Keratinocyte (primary cell): ENCODE data around the gene MICA. TPM values are rescaled to one million over a fixed set of nuclear protein-coding genes. Genes with fewer than 3 reads are reported as not detected.
A peak's percentile ranks its signal among the peaks of the same experiment; 100 is the strongest.

ENCODE experiments used
- DNase-seq: peaks from one replicate; pipeline ENCODE4 v3.0.0-alpha.2; 2011; ENCODE audit warnings: low read depth, missing footprints, low spot score
- FAIRE-seq: peaks from 2 replicates; lab custom pipeline; 2011; peaks lifted over from hg19 to GRCh38; lab: Jason Lieb, UNC
- H2AFZ ChIP-seq: 2 replicates; pipeline ENCODE4 v1.6.0; 2012; ENCODE audit warnings: low read length, control low read depth, inconsistent platforms; ENCODE audit not compliant: control insufficient read depth
- H3K27ac ChIP-seq: 2 replicates; pipeline ENCODE4 v1.5.1; 2011; ENCODE audit warnings: low read length; ENCODE audit not compliant: control insufficient read depth, insufficient read depth
- H3K27me3 ChIP-seq: 3 replicates; pipeline ENCODE4 v1.6.0; 2011; ENCODE audit warnings: low read length; ENCODE audit not compliant: control insufficient read depth, insufficient read depth; ENCODE audit errors: extremely low read depth
- H3K36me3 ChIP-seq, 2 experiments: 2 replicates in 1 of 2; 3 replicates in 1 of 2; pipeline ENCODE4 v1.5.1; 2011; ENCODE audit warnings: low read length in 2 of 2, mild to moderate bottlenecking in 1 of 2; ENCODE audit not compliant: control insufficient read depth in 2 of 2, insufficient read depth in 2 of 2; ENCODE audit errors: extremely low read depth in 1 of 2
- H3K4me1 ChIP-seq: 3 replicates; pipeline ENCODE4 v1.5.1; 2011; ENCODE audit warnings: low read length; ENCODE audit not compliant: control insufficient read depth, insufficient read depth; ENCODE audit errors: extremely low read depth
- H3K4me2 ChIP-seq: 3 replicates; pipeline ENCODE4 v1.6.0; 2011; ENCODE audit warnings: low read depth, low read length; ENCODE audit not compliant: control insufficient read depth, insufficient read depth; ENCODE audit errors: extremely low read depth
- H3K4me3 ChIP-seq, 3 experiments: fragments of 200-600 bp in 1 of 3; sonication (generic) in 1 of 3; 2 replicates in 2 of 3; 3 replicates in 1 of 3; pipeline ENCODE4 v1.5.1; 2011 to 2016; ENCODE audit warnings: low read length in 3 of 3, mild to moderate bottlenecking in 3 of 3, control low read depth in 2 of 3, inconsistent platforms in 1 of 3, low read depth in 1 of 3, mixed read lengths in 1 of 3, mixed run types in 1 of 3, moderate library complexity in 1 of 3; ENCODE audit not compliant: control insufficient read depth in 2 of 3, insufficient read depth in 2 of 3; ENCODE audit errors: extremely low read depth in 1 of 3
- H3K79me2 ChIP-seq: 2 replicates; pipeline ENCODE4 v1.6.0; 2012; ENCODE audit warnings: low read length; ENCODE audit not compliant: control insufficient read depth, insufficient read depth
- H3K9ac ChIP-seq: 3 replicates; pipeline ENCODE4 v1.6.0; 2011; ENCODE audit warnings: low read length; ENCODE audit not compliant: control insufficient read depth, insufficient read depth; ENCODE audit errors: extremely low read depth
- H3K9me1 ChIP-seq: 3 replicates; pipeline ENCODE4 v1.6.0; 2011; ENCODE audit warnings: low read length; ENCODE audit not compliant: control insufficient read depth, insufficient read depth; ENCODE audit errors: extremely low read depth
- H3K9me3 ChIP-seq: 2 replicates; pipeline ENCODE4 v1.5.1; 2012; ENCODE audit warnings: low read depth, low read length; ENCODE audit not compliant: control insufficient read depth
- H4K20me1 ChIP-seq: 3 replicates; pipeline ENCODE4 v1.6.0; 2011; ENCODE audit warnings: low read length; ENCODE audit not compliant: control insufficient read depth, insufficient read depth; ENCODE audit errors: extremely low read depth
- EZH2 ChIP-seq: IDR thresholded peaks from one replicate; pipeline ENCODE4 v1.6.1; 2012; ENCODE audit warnings: inconsistent platforms, mild to moderate bottlenecking, low read length, moderate library complexity
- dilution Hi-C: fragments of 300-500 bp; cut with MboI; formaldehyde crosslinking; loops from one replicate; pipeline ENCODE4 v1.7.0; 2020; ENCODE audit warnings: low sequenced_read_pairs; ENCODE audit not compliant: extremely low pct_ligation_motif_present
- polyA plus RNA-seq, 5 experiments: library from polyadenylated mRNA; depleted of rRNA in 3 of 5; stranded (reverse) in 3 of 5; stranded (forward) in 1 of 5; unstranded in 1 of 5; fragments of >200 nt; gene quantifications; 1 replicate in 1 of 5; 2 replicates in 3 of 5; 3 replicates in 1 of 5; pipeline versions ENCODE4 v1.2.1 to v1.2.3, GENCODE V29; 2011 to 2012; ENCODE audit warnings: missing spikeins in 2 of 5, low read depth in 1 of 5, low replicate concordance in 1 of 5
- TF ChIP-seq, protein P1 (sequence below), 3 experiments: IDR thresholded peaks in 1 of 3; conservative IDR thresholded peaks in 1 of 3; optimal IDR thresholded peaks in 1 of 3; 2 replicates in 2 of 3; 3 replicates in 1 of 3; pipeline versions ENCODE3 to v1.5.1; 2011; ENCODE audit warnings: low read length in 3 of 3, mild to moderate bottlenecking in 3 of 3, moderate library complexity in 2 of 3, control low read depth in 1 of 3, inconsistent platforms in 1 of 3; ENCODE audit not compliant: insufficient read depth in 2 of 3; ENCODE audit errors: extremely low read depth in 1 of 3

Gene MICA
- polyA plus RNA-seq, 1 donor (not counting 4 experiments of a cell fraction or from before 2014, with no cell fraction given) = 59.9 TPM

DNA sequence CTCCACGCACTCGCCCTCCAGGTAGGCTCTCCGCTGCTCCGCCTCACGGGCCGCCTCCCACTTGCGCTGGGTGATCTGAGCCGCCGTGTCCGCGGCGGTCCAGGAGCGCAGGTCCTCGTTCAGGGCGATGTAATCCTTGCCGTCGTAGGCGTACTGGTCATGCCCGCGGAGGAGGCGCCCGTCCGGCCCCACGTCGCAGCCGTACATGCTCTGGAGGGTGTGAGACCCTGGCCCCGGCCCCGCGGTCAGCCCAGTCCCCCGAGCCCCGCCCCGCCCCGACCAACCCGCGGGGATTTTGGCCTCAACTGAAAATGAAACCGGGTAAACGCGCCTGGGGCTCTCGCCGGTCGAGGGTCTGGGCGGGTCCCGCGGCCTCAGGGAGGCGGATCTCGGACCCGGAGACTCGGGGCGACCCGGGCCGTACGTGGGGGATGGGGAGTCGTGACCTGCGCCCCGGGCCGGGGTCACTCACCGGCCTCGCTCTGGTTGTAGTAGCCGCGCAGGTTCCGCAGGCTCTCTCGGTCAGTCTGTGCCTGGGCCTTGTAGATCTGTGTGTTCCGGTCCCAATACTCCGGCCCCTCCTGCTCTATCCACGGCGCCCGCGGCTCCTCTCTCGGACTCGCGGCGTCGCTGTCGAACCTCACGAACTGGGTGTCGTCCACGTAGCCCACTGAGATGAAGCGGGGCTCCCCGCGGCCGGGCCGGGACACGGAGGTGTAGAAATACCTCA is 47.0 kb upstream of the MICA start:
- peak overlapping the region; percentile 46 for H2AFZ ChIP-seq
- no peaks in the 10 kb centered on the region for H3K9me3 ChIP-seq
- dilution Hi-C loops = no loop called here
- no peaks in the 10 kb centered on the region for H3K9me1 ChIP-seq
- H3K79me2 ChIP-seq = no peaks in the 10 kb centered on the region
- no peaks in the 10 kb centered on the region for H4K20me1 ChIP-seq
- FAIRE-seq (no peak), DNase-seq (no peak)
- peak overlapping the region; percentile 75 for H3K9ac ChIP-seq
- TF ChIP-seq EZH2 = no peak
- TF ChIP-seq, protein P1, sequence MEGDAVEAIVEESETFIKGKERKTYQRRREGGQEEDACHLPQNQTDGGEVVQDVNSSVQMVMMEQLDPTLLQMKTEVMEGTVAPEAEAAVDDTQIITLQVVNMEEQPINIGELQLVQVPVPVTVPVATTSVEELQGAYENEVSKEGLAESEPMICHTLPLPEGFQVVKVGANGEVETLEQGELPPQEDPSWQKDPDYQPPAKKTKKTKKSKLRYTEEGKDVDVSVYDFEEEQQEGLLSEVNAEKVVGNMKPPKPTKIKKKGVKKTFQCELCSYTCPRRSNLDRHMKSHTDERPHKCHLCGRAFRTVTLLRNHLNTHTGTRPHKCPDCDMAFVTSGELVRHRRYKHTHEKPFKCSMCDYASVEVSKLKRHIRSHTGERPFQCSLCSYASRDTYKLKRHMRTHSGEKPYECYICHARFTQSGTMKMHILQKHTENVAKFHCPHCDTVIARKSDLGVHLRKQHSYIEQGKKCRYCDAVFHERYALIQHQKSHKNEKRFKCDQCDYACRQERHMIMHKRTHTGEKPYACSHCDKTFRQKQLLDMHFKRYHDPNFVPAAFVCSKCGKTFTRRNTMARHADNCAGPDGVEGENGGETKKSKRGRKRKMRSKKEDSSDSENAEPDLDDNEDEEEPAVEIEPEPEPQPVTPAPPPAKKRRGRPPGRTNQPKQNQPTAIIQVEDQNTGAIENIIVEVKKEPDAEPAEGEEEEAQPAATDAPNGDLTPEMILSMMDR (optimal IDR thresholded peaks at IDR 0.05 in 1 of 3, IDR thresholded peaks at IDR 0.05 in 1 of 3, conservative IDR thresholded peaks at IDR 0.05 in 1 of 3; ENCODE audit: extremely low read depth in 1 of 3, insufficient read depth in 2 of 3, low read length in 3 of 3) = no peak
- peak overlapping the region; percentile 63 to 83 (median 73) for H3K4me3 ChIP-seq
- H3K4me2 ChIP-seq = peak overlapping the region; percentile 58
- peak overlapping the region; percentile 54 for H3K27ac ChIP-seq
- H3K4me1 ChIP-seq = peaks cover 9% of the 10 kb centered on the region
- peaks cover 16% of the 10 kb centered on the region for H3K27me3 ChIP-seq
- H3K36me3 ChIP-seq = peaks cover 0 to 7% of the 10 kb centered on the region in 2 experiments

DNA sequence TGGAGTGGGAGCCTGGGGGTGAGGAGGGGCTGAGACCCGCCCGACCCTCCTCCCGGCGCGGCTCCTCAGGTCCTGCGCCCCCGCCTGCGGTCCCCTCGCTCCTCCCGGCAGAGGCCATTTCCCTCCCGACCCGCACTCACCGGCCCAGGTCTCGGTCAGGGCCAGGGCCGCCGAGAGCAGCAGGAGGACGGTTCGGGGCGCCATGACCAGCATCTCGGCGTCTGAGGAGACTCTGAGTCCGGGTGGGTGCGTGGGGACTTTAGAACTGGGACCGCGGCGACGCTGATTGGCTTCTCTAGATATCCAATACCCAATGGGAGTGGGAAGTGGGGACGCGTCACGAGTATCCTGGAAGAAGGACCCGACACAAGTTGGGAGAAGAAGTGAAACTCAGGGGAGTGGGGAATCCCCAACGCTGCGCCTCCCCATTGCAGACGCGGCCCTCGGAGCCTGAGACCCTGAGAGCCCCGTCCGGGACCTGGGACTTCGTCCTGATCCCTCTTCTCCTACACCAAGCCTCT is 46.4 kb upstream of the MICA start, which contains the start of gene HLA-B:
HLA-B (minus strand) TSS at position 234 of the 521 bp plus-strand sequence; CDS start at position 213, 21 bp downstream.
- peaks cover 9% of the 10 kb centered on the region for H3K4me1 ChIP-seq
- no peak for DNase-seq
- H3K27me3 ChIP-seq = peaks cover 16% of the 10 kb centered on the region
- H3K9ac ChIP-seq = peak within 1 kb of the TSS; percentile 75
- dilution Hi-C loops = no loop called here
- no peaks in the 10 kb centered on the region for H3K9me1 ChIP-seq
- H3K9me3 ChIP-seq = no peaks in the 10 kb centered on the region
- peak within 1 kb of the TSS; percentile 91 for H2AFZ ChIP-seq
- TF ChIP-seq, protein P1 (optimal IDR thresholded peaks at IDR 0.05 in 1 of 3, IDR thresholded peaks at IDR 0.05 in 1 of 3, conservative IDR thresholded peaks at IDR 0.05 in 1 of 3; ENCODE audit: extremely low read depth in 1 of 3, insufficient read depth in 2 of 3, low read length in 3 of 3) = no peak
- TF ChIP-seq EZH2 = no peak
- peaks cover 0 to 7% of the 10 kb centered on the region in 2 experiments for H3K36me3 ChIP-seq
- peak within 1 kb of the TSS; percentile 63 to 83 (median 73) for H3K4me3 ChIP-seq
- peak; percentile 65 for FAIRE-seq
- no peaks in the 10 kb centered on the region for H4K20me1 ChIP-seq
- peak within 1 kb of the TSS; percentile 68 for H3K4me2 ChIP-seq
- no peaks in the 10 kb centered on the region for H3K79me2 ChIP-seq
- H3K27ac ChIP-seq = peak within 1 kb of the TSS; percentile 63
